Measurements from ENCODE around the gene PHF12.
A peak's percentile ranks its signal among the peaks of the same experiment; 100 is the strongest.

PHF12 gene

GRCh38 chr17:28951428-28951990, at the start of gene PHF12:
PHF12 (minus strand) TSS chr17:28951518; CDS start chr17:28950960, 558 bp downstream.
- no peaks in the 10 kb centered on the region for H3K9me3 ChIP-seq (ENCODE audit: low read length)
- peaks cover 28% of the 10 kb centered on the region for H3K4me1 ChIP-seq (ENCODE audit: insufficient read depth, low read length)
- peak within 1 kb of the TSS; percentile 30 for H2AFZ ChIP-seq (ENCODE audit: low read depth, low read length)
- peak within 1 kb of the TSS; percentile 88 for H3K4me3 ChIP-seq (ENCODE audit: low read length)
- peaks cover 4% of the 10 kb centered on the region for H3K36me3 ChIP-seq (ENCODE audit: insufficient read depth, low read length)
- H3K27me3 ChIP-seq (ENCODE audit: insufficient read depth, low read length) = no peaks in the 10 kb centered on the region

DNA sequence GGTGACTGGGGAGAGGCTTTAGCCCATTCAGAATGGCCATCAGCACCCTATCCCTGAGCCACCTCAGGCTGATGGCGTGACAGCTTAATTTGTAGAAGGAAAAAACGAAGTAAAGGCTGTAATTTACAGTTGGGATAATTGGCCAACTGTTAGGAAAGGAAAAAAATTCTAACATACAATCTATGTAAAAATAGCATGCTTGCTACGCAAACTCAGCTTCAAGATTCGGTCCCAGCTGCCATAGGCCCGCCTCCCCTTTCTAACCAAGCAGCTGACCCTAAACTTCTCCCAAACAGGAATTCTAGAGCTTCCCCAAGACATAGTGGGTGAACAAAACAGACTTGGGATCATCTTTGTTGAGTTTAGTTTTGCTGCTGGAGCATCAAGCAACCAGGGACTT, 49.7 kb upstream of the PHF12 start:
- H3K9me3 ChIP-seq (ENCODE audit: low read length) = no peaks in the 10 kb centered on the region
- peaks cover 4% of the 10 kb centered on the region for H3K4me1 ChIP-seq (ENCODE audit: insufficient read depth, low read length)
- peaks cover 30% of the 10 kb centered on the region for H3K27me3 ChIP-seq (ENCODE audit: insufficient read depth, low read length)
- no peak overlapping the region for H2AFZ ChIP-seq (ENCODE audit: low read depth, low read length)
- no peaks in the 10 kb centered on the region for H3K36me3 ChIP-seq (ENCODE audit: insufficient read depth, low read length)
- no peak overlapping the region for H3K4me3 ChIP-seq (ENCODE audit: low read length)

- no peak overlapping the region for H2AFZ ChIP-seq (ENCODE audit: low read depth, low read length)
- no peaks in the 10 kb centered on the region for H3K4me1 ChIP-seq (ENCODE audit: insufficient read depth, low read length)
- no peaks in the 10 kb centered on the region for H3K9me3 ChIP-seq (ENCODE audit: low read length)
- no peaks in the 10 kb centered on the region for H3K36me3 ChIP-seq (ENCODE audit: insufficient read depth, low read length)
- H3K27me3 ChIP-seq (ENCODE audit: insufficient read depth, low read length) = peaks cover 17% of the 10 kb centered on the region
- no peak overlapping the region for H3K4me3 ChIP-seq (ENCODE audit: low read length)
These were observed 47.9 kb upstream of the PHF12 start for GRCh38 chr17:28999206-28999605.

DNA sequence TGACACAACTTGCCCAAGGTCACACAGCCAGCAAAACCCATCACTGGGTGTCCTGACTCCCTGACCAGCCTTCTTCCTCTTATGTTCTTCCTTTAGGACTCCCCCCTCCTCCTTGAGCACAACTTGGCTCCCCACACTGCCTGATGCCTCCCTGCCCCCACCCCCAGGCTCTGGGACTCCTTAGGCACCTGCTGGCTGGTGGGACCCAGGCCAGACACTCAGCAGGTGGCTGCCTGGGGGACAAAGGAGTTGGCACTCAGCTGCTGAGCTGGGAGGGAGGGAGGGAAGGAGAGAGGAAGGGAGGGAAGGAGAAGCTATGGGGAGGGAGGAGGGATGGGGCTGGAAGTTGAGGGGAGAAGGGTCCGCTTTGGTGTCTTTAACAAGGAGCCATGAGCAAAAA, 46.5 kb upstream of the PHF12 start:
- Histone ChIP-seq H3K9me3 (ENCODE audit: low read length) (no peaks in the 10 kb centered on the region), H3K4me3 (ENCODE audit: low read length) (no peak overlapping the region), H3K36me3 (ENCODE audit: insufficient read depth, low read length) (no peaks in the 10 kb centered on the region), H3K27me3 (ENCODE audit: insufficient read depth, low read length) (peaks cover 3% of the 10 kb centered on the region), H2AFZ (ENCODE audit: low read depth, low read length) (no peak overlapping the region), H3K4me1 (ENCODE audit: insufficient read depth, low read length) (peaks cover under 1% of the 10 kb centered on the region)

DNA sequence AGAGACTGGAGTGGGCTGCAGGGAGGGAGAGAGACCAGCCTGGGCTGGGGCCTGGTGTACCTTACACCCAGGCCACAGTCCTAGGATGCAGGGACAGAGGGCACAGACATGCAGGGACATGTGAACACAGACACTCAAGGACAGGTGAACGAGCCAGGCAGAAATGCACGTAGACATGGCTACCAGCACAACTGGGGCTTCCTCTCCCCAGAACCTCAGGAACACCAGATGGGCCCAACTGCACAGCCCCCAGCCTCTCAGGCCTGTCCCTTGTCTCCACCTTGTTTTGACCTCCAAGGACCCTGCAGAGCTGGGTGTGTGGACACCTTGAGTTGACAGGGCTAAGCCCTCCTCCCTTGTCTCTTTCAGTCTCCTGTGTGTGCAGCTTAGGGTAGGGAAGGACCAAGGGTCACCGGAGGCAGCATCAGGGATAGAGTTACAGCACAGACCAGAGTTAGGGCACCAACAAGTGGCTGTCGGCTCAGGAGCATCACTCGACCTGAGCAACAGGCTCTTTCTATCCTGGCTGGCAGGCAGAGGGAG, 45.3 kb upstream of the PHF12 start:
- Histone ChIP-seq H3K9me3 (ENCODE audit: low read length) (no peaks in the 10 kb centered on the region), H3K4me1 (ENCODE audit: insufficient read depth, low read length) (peaks cover 3% of the 10 kb centered on the region), H3K36me3 (ENCODE audit: insufficient read depth, low read length) (no peaks in the 10 kb centered on the region), H3K4me3 (ENCODE audit: low read length) (no peak overlapping the region), H3K27me3 (ENCODE audit: insufficient read depth, low read length) (no peaks in the 10 kb centered on the region), H2AFZ (ENCODE audit: low read depth, low read length) (no peak overlapping the region)

DNA sequence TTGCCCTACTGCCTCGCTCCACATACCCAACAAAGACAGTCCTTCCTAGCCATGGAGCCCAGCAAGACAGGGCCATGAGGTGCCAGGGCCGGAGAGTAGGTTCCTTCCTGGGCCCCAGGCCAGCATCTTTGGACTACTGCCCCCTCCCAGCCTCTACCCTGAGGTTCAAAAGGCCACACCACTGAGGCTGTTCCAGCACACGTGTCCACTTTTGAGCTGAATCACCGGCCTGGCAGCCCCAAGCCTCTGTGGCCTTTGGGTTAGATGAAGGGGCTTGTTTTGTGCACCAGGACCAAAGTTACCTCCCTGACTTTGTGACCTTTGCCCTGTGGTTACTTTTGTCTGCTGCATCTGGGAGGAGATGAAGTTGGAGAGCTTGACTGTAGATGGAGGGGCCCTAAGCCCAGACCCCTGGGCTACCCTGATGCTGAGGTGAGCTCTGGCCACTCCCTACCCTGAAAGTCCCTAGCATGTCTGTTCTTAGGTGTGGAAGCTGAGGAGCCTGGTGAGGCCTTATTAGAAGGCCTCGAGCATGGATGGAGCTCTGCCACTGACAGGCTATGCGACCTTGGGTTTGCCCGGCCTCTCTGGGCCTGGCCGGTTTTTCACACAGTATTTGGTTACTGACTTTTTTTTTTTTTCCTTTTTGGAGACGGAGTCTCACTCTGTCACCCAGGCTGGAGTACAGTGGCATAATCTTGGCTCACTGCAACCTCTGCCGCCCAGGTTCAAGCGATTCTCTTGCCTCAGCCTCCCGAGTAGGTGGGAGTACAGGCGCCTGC, 42.5 kb upstream of the PHF12 start:
- Histone ChIP-seq H3K4me3 (ENCODE audit: low read length) (no peak overlapping the region), H2AFZ (ENCODE audit: low read depth, low read length) (no peak overlapping the region)

DNA sequence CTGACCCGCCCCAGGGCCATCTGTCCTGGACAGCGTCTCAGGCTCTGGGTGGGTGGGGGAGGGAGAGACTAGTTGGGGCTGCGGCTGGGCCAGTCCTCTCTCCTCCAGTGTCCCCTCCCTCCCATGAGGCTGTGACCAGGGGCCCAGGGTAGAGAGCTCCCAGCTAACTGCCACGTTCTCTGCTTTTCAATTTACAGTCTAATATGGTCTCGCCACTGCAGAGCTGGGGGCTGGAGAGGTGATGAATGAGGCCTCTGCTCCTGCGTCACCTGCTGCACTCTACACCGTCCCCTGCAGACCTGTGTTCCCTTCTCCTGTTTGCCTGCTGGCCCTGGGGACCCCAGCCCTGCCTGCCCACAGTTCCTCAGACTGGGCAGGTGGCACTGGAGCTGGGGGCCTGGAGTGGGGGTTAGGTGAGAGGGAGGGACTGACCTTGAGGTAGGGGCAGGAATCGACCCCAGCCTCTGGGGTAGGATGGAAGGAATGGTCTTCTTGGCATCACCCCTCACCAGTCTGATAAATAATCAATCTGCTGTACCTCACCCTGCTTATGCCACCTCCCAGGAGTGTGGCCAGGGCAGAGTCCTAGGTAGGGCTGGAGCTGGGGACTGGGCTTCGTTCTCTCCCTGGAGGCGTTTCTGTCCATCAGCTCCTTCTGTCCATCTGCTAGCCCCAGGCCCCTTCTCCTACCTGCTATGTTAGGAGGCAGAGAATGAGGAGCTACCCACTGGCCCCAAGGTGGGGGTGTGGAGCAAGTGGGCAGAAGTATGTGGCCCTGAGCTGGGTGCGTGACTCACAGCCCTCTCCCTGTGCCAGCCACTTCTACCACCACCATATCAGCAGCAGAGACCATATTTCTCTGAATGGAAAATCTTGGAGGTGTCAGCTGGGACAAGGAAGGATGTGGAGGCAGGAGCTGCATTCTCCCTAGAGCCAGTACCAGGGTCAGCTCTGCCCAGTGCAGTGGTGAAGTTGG, 41.6 kb upstream of the PHF12 start:
- H3K9me3 ChIP-seq (ENCODE audit: low read length) = no peaks in the 10 kb centered on the region
- peaks cover 3% of the 10 kb centered on the region for H3K4me1 ChIP-seq (ENCODE audit: insufficient read depth, low read length)
- H2AFZ ChIP-seq (ENCODE audit: low read depth, low read length) = no peak overlapping the region
- no peaks in the 10 kb centered on the region for H3K27me3 ChIP-seq (ENCODE audit: insufficient read depth, low read length)
- H3K36me3 ChIP-seq (ENCODE audit: insufficient read depth, low read length) = no peaks in the 10 kb centered on the region
- no peak overlapping the region for H3K4me3 ChIP-seq (ENCODE audit: low read length)

More for the DNA sequence above, 42.5 kb upstream of the PHF12 start:
- no peaks in the 10 kb centered on the region for H3K27me3 ChIP-seq (ENCODE audit: insufficient read depth, low read length)
- H3K36me3 ChIP-seq (ENCODE audit: insufficient read depth, low read length) = no peaks in the 10 kb centered on the region
- H3K4me1 ChIP-seq (ENCODE audit: insufficient read depth, low read length) = peaks cover 3% of the 10 kb centered on the region
- no peaks in the 10 kb centered on the region for H3K9me3 ChIP-seq (ENCODE audit: low read length)

DNA sequence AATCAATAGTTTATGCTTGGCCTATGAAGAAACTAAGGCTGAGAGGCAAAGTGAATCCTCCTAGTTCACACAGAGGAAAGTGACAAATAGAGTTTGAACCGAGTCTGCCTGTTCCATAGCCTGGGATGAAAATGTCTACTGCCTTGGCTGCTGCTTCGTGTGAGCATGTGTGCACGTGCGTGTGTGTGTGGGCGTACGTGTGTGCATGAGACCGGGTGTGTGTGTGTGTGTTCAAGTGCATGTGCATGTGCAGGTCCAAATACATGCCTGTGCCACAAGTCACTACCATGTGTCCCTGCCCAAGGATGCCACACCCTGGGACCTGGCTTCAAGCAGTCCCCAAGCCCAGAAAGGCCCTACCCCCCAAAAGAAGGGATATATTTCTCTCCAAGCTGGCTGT, 40.9 kb upstream of the PHF12 start:
- Histone ChIP-seq H3K4me1 (ENCODE audit: insufficient read depth, low read length) (peaks cover 3% of the 10 kb centered on the region), H3K27me3 (ENCODE audit: insufficient read depth, low read length) (no peaks in the 10 kb centered on the region), H3K9me3 (ENCODE audit: low read length) (no peaks in the 10 kb centered on the region), H3K4me3 (ENCODE audit: low read length) (no peak overlapping the region), H2AFZ (ENCODE audit: low read depth, low read length) (no peak overlapping the region), H3K36me3 (ENCODE audit: insufficient read depth, low read length) (no peaks in the 10 kb centered on the region)

DNA sequence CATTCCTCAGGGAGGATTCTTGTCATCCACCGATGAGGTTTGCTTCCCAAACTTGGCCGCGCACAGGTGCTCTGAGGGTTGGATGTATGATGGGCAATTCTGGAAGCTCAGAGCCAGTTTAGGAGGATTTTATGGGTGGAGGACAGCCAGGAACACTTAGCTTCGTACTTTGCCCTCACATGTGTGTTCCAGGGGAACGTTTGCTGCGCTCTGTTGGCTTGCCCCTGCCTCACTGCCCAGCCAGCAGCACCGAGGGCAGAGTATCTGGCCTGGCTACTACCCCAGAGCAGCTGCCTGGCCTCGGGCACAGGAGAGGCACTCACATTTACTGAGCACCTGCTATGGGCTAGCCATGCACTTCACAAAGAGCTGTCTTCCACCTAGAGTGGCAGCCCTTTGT, 40.5 kb upstream of the PHF12 start:
- no peaks in the 10 kb centered on the region for H3K9me3 ChIP-seq (ENCODE audit: low read length)
- H3K36me3 ChIP-seq (ENCODE audit: insufficient read depth, low read length) = no peaks in the 10 kb centered on the region
- peaks cover 4% of the 10 kb centered on the region for H3K4me1 ChIP-seq (ENCODE audit: insufficient read depth, low read length)
- H3K4me3 ChIP-seq (ENCODE audit: low read length) = no peak overlapping the region
- no peak overlapping the region for H2AFZ ChIP-seq (ENCODE audit: low read depth, low read length)
- no peaks in the 10 kb centered on the region for H3K27me3 ChIP-seq (ENCODE audit: insufficient read depth, low read length)

DNA sequence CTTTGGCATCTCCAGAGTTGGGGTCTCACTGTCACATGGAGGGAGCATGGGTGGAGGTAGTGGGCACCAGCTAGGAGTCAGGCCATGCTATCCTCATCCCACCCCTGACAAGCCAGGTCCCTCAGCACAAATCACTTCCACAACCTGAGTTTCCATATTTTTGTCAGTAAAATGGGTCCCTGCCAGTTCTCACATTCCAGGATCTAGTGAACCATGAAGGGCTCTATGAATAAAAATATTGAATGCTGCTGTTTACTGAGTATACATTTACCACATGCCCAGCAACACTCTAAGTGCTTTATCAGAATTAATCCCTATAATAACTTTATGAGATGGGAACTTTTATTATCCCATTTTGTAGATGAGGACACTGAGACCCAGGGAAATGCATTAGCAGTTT, 37.7 kb upstream of the PHF12 start:
- no peaks in the 10 kb centered on the region for H3K27me3 ChIP-seq (ENCODE audit: insufficient read depth, low read length)
- no peak overlapping the region for H2AFZ ChIP-seq (ENCODE audit: low read depth, low read length)
- H3K36me3 ChIP-seq (ENCODE audit: insufficient read depth, low read length) = no peaks in the 10 kb centered on the region
- H3K4me3 ChIP-seq (ENCODE audit: low read length) = no peak overlapping the region
- no peaks in the 10 kb centered on the region for H3K9me3 ChIP-seq (ENCODE audit: low read length)
- H3K4me1 ChIP-seq (ENCODE audit: insufficient read depth, low read length) = peaks cover 6% of the 10 kb centered on the region

DNA sequence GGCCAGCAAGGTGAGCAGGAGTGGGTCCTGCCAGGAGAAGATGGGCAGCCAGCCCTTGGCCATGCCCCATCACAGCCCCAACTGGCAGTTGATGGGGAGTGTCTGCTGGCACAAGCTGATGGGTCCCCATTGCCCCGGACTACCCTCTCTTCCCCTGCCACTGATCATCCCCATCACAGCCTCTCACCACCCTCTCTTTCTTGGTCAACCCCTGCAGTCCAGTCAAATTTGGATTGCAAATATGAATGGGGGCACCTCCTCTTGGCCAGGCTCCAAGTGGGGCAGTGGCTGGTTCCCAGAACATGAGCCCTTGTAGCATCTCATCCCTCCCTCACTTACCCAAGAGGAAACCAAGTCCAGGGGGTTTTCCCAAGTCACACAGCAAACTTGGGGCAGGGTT, 37.2 kb upstream of the PHF12 start:
- no peaks in the 10 kb centered on the region for H3K36me3 ChIP-seq (ENCODE audit: insufficient read depth, low read length)
- H3K9me3 ChIP-seq (ENCODE audit: low read length) = no peaks in the 10 kb centered on the region
- H3K4me3 ChIP-seq (ENCODE audit: low read length) = no peak overlapping the region
- no peak overlapping the region for H2AFZ ChIP-seq (ENCODE audit: low read depth, low read length)
- peaks cover 6% of the 10 kb centered on the region for H3K4me1 ChIP-seq (ENCODE audit: insufficient read depth, low read length)
- H3K27me3 ChIP-seq (ENCODE audit: insufficient read depth, low read length) = no peaks in the 10 kb centered on the region

GRCh38 chr17:28986714-28987655, 35.7 kb upstream of the PHF12 start:
- H3K9me3 ChIP-seq (ENCODE audit: low read length) = no peaks in the 10 kb centered on the region
- H2AFZ ChIP-seq (ENCODE audit: low read depth, low read length) = no peak overlapping the region
- no peaks in the 10 kb centered on the region for H3K36me3 ChIP-seq (ENCODE audit: insufficient read depth, low read length)
- H3K27me3 ChIP-seq (ENCODE audit: insufficient read depth, low read length) = no peaks in the 10 kb centered on the region
- H3K4me3 ChIP-seq (ENCODE audit: low read length) = no peak overlapping the region
- peaks cover 4% of the 10 kb centered on the region for H3K4me1 ChIP-seq (ENCODE audit: insufficient read depth, low read length)

Measured in neuron (in vitro differentiated cells).